Activated T-helper 9 cell treated with anti-CD3 and anti-CD28 coated beads, Interleukin-2, amount 50 U/mL, for 16 hours (primary cell): Measurements from ENCODE around the gene CAMK2G.
"Not testable (repeated sequence)": the region's sequence is repeated elsewhere in the genome, so short reads cannot be mapped to it uniquely, and the experiment has no call there.

ENCODE experiments used
- DNase-seq: peaks from one replicate; pipeline ENCODE4 v3.0.0-alpha.2; 2020; ENCODE audit warnings: low read depth

The CAMK2G gene

DNA sequence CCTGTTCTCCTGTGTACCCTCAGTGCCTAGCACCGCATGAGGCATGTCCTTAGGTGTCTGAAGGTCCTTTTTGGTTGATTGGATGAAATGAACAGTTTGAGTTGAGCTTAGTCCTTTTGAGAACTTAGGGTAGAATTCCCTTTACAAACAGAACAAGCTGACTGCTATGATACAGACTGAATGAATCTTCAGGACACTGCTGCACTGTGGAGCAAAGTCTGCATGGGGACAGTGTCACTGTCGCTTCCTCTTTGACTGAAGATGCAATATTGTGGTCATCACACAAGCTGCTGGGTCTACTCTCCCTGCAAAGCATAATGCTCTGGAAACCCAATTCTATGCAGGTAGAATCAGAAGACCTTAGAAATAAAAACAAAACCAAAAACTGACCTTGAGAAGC lies 28.0 kb upstream of the CAMK2G start:
- no peak for DNase-seq

DNA sequence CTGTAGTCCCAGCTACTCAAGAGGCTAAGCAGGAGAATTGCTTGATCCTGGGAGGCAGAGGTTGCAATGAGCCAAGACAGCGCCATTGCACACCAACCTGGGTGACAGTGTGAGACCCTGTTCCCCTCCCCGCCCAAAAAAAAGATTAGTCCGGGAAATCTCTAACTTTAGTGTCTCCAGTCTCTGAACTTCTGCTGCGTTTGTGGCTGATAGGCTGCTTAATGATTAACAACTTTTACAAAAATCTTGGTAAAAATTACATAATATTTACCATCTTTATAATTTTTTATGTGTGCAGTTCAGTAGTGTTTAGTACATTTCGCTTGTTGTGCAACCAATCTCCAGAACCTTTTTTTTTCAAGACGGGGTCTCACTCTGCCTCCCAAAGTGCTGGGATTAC lies 26.9 kb upstream of the CAMK2G start:
- no peak for DNase-seq

DNA sequence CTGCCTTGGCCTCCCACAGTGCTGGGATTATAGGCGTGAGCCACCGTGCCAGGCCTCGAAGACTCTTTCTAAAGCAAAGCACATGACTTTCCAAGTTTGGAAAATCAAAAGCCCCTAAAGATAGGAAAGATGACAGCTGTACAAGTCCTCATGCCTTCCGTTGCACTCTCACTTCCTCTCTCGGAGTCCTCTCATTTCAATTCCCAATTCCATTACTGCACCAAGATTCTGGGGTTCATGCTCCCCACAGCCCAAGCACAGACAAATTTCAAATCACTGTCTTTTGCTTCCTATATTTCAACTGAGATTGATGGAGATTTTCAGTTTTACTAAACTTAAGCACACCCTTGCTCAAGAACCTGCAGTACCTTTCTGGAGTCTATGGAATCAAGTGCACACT lies 25.7 kb upstream of the CAMK2G start:
- no peak for DNase-seq

GRCh38 chr10:73899423-73899822 lies 25.1 kb upstream of the CAMK2G start:
- no peak for DNase-seq

- no peak for DNase-seq
Observed at GRCh38 chr10:73898730-73899410, 24.5 kb upstream of the CAMK2G start.

GRCh38 chr10:73897693-73898092 lies 23.3 kb upstream of the CAMK2G start:
- no peak for DNase-seq

DNA sequence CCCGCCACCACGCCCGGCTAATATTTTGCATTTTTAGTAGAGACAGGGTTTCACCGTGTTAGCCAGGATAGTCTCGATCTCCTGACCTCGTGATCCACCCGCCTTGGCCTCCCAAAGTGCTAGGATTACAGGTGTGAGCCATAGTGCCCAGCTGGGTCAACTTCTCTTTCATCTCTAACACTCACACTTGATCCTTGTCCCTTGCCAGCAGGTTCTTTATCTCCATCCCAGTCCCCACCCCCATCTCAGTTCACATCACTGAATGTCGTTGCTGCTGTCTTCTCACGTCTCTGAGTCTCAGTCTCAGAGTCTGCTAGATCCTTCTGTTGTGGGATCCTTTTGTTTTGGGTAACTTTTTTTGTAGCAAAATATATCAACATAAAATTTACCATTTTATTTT lies 21.0 kb upstream of the CAMK2G start:
- DNase-seq: not testable (repeated sequence)

GRCh38 chr10:73894245-73894971 lies 20.1 kb upstream of the CAMK2G start:
- DNase-seq: no peak

DNA sequence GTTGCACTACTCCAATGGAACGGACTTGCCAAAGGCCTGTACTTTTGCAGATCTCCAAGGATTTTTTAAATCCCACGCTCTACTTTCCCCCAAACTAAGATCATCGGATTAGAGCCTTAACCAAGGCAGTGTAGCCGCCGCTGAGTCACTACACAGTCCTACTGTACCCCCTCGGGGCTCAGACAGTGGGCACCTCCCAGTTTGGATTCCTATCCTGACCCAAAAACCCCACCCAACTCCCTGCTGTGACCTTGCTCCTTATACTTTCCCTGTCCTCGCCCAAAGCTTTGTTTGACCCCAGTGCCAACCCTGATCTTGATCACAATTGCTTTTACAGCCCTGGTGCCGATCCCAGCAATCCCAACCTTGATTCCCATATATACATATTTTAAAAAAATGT lies 19.1 kb upstream of the CAMK2G start:
- DNase-seq: no peak

DNA sequence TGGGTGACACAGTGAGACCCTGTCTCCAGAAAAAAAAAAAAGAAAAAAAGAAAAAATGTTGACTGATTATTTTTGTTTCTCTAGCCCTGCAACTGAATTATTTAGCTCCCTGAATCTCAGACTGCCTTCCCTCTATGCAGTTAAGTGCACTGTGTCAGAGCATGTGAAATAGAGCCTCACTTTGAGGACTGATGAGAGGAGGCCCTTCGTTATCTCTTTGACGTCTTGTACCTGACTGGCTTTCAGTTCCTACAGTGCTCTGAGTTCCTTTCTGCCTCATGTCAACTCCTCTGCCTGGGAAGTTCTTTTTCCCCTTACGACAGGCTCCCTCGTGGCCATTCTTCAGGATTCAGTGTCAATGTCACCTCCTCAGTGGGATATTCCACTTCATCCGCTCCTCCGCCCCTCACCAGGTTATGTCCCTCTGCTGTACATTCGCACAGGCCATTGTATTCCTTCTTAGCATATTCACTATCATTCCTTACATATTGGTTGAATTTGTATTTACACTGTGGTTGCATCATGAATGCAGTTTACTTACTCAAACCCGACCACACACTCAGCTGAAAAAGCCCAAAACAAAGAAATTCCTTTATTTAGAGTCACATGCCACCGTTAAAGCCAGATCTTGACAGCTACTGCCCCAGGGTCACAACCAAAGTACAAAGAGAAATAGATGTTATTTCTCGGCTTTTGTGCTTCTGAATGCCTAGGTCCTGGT lies 18.1 kb upstream of the CAMK2G start:
- no peak for DNase-seq

GRCh38 chr10:73891540-73891939 lies 17.2 kb upstream of the CAMK2G start:
- no peak for DNase-seq

GRCh38 chr10:73890830-73891229 lies 16.5 kb upstream of the CAMK2G start:
- DNase-seq: not testable (repeated sequence)

DNA sequence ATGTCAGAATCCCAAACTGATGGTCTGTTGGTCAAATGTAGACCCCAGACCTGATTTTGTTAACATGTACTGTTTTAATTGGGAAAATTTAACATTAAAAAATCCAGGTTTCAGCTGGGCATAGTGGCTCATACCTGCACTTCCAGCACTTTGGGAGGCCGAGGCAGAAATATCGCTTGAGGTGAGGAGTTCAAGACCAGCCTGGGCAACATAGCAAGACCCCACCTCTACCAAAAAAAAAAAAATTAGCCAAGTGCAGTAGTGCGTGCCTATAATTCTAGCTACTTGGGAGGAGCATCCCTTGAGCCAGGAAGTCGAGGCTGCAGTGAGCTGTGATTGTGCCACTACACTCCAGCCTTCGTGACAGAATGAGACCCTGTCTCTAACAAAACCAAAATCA lies 15.9 kb upstream of the CAMK2G start:
- DNase-seq: no peak

DNA sequence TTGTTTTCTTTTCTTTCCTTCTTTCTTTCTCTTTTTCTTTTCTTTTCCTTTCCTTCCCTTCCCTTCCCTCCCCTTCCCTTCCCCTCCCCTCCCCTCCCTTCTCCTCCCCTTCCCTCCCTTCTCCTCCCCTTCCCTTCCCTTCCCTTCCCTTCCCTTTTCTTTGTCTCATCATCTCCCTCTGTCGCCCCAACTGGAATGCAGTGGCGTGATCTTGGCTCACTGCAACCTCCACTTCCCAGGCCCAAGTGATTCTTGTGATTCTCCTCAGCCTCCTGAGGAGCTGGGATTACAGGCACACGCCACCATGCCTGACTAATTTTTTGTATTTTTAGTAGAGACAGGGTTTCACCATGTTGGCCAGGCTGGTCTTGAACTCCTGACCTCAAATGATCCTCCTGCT lies 15.1 kb upstream of the CAMK2G start:
- DNase-seq: not testable (repeated sequence)

DNA sequence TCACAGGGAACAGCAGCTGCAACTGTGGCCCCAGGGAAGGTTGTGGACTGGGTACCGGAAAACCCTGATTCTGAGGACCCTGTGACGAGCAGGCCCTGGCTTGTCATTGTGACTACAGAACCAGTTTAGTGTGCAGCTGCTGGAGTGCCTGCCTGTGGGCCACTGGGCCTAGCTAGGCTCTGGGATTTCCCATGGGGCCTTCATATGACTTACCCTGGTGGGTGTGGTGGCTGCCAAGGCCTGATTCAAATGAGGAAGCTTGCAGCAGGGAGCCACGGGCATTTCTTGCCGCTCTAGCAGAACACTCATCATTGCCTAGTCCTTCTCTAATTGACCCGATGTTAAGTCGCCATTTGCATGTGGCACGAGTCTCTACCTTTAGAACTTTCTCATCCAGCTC lies 14.7 kb upstream of the CAMK2G start:
- no peak for DNase-seq

DNA sequence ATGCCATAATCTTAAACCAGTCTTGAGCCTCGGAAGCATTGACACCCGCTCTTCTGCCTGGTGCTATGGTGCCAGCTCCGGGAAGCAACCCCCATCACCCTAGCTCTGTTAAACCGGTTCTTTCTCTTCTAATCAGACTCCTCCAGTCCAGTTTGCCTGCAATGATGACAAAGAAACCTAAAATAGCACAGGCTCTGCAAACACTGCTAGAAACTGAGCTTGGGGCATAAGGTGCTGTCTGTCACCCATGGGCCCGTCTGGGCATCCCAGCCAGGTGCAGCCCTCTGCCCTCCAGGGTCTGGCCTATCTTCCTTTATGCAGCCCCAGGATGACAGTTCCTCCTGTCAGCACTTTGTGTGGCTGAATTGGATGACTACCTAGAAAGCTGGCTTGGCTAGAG lies 14.2 kb upstream of the CAMK2G start:
- DNase-seq: no peak

- no peak for DNase-seq
Observed at GRCh38 chr10:73887294-73888039, 13.1 kb upstream of the CAMK2G start.

- DNase-seq: no peak
Observed at GRCh38 chr10:73886661-73887293, 12.4 kb upstream of the CAMK2G start.

DNA sequence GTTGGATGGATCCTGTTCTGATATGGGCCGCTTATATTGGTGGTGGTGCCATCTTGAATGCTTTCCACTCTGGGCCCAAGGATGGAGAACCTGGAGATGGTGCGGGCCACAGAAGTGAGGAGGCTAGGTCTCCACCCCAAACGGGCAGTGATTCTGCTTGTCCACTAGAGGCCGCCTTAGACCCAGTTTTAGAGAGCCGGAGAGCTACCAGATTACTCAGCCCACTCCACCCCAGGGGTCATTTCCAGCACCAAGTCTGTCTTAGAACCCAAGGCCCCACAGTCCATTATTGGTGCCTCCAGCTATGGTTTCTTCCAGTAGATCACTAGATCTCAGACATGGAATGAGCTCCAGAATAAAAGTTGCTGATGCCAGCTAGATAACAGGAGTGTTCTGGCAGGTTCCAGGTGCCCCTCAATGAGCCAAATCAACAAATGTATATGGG lies 11.8 kb upstream of the CAMK2G start:
- peak; percentile 37 for DNase-seq

DNA sequence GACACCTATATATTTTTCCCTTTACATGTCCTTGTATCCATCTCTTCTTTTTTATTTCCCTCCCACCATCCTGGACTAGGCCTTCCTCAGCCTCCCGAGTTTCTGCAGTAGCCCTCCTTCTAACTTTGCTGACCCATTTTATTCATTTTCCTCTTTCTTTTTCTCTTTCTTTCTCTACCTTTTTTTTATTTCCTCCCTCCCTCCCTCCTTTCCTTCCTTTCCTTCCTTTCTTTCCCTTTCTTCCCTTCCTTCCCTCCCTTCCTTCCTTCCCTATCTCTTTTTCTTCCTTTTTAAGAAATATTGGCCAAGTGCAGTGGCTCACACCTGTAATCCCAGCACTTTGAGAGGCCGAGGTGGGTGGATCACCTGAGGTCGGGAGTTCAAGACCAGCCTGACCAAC lies 9.7 kb upstream of the CAMK2G start:
- no peak for DNase-seq

DNA sequence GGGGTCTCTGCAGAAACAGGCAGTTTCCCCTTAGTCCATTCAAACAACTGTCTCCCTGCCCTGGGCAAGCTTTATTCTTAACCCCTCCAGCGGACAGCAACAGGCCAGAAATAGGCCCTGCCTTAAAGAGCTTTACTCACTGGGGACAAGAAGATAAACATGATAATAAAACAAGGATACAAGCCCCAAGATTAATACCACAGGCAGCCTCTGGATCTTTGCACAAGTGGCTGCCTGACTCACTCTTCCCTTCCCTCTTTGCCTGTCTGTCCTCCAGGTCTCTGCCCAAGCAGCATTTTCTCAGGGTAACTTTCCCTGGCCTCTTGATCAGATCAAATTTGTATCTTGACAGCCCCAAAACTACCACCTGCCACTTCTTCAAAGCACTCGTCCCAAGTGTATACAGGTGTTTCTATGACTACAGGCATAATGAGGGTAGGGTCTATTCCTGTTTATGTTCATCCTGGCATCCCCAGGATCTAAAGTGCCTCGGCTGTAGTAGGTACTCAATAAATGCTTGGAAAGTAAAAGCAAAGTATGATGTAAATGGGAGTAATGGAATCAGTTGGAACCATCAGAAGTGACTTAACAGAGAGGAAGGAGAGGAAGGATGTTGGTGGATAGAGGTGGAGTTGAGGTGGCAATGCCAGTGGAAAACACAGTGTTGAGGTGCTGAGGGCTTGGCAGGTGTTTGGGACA lies 7.0 kb upstream of the CAMK2G start:
- no peak for DNase-seq
